A172 (cell line): ENCODE results near the gene SIGLECL1. TPM values are rescaled to one million over a fixed set of nuclear protein-coding genes. Genes with fewer than 3 reads are reported as not detected.

Source experiments
- DNase-seq: peaks from one replicate; pipeline ENCODE4 v3.0.0-alpha.2; 2015; ENCODE audit warnings: low spot score
- total RNA-seq: library from RNA; depleted of rRNA; stranded (reverse); fragments of >200 nt; shearing (Covaris generic); gene quantifications from 2 replicates; pipeline ENCODE4 v1.2.3, GENCODE V29; 2014; rRNA removed

SIGLECL1 gene
- total RNA-seq, 1 experiment from 2014 or later = not detected

GRCh38 chr19:51295382-51296126 is 44.7 kb downstream of the SIGLECL1 start:
- DNase-seq = no peak

- no peak for DNase-seq
Measured at GRCh38 chr19:51296336-51297093, 45.6 kb downstream of the SIGLECL1 start.

GRCh38 chr19:51297406-51297805 is 46.5 kb downstream of the SIGLECL1 start:
- DNase-seq = no peak

GRCh38 chr19:51301266-51301665 is 50.4 kb downstream of the SIGLECL1 start:
- DNase-seq = no peak

GRCh38 chr19:51305479-51305878 is 54.6 kb downstream of the SIGLECL1 start:
- no peak for DNase-seq

GRCh38 chr19:51311351-51312257 is 60.7 kb downstream of the SIGLECL1 start, which contains the start of gene IGLON5:
TSS of gene IGLON5 (plus strand) at chr19:51311644. CDS start at chr19:51311848, 204 bp downstream.
- no peak for DNase-seq

GRCh38 chr19:51316688-51317087 is 65.8 kb downstream of the SIGLECL1 start:
- DNase-seq = no peak

- DNase-seq = peak; percentile 10
Measured at GRCh38 chr19:51317376-51317775, 66.5 kb downstream of the SIGLECL1 start.

GRCh38 chr19:51317968-51318367 is 67.1 kb downstream of the SIGLECL1 start:
- DNase-seq = no peak

Other genes starting within 250 kb of the SIGLECL1 start
- not detected in 2 replicates for gene KLK8, start 249.5 kb upstream of the SIGLECL1 start, total RNA-seq
- not detected in 2 replicates for gene KLK10, start 231.4 kb upstream of the SIGLECL1 start, total RNA-seq
- not detected in 2 replicates for gene KLK11, start 224.5 kb upstream of the SIGLECL1 start, total RNA-seq
- not detected in 2 replicates for gene KLK12, start 216.1 kb upstream of the SIGLECL1 start, total RNA-seq
- gene KLK13, start 186.0 kb upstream of the SIGLECL1 start, total RNA-seq = not detected in 2 replicates
- not detected in 2 replicates for gene KLK14, start 168.2 kb upstream of the SIGLECL1 start, total RNA-seq
- 4.3 and 8.6 TPM in 2 replicates for gene CTU1, start 142.7 kb upstream of the SIGLECL1 start, total RNA-seq
- 0.43 TPM in 1 of 2 replicates, not detected in the other for gene SIGLEC9, start 126.2 kb upstream of the SIGLECL1 start, total RNA-seq
- gene SIGLEC7, start 108.8 kb upstream of the SIGLECL1 start, total RNA-seq = not detected in 2 replicates
- 1.2 and 3.1 TPM in 2 replicates for gene CD33, start 26.0 kb upstream of the SIGLECL1 start, total RNA-seq
- not detected in 2 replicates for gene IGLON5, start 60.6 kb downstream of the SIGLECL1 start, total RNA-seq
- 0.31 and 0.79 TPM in 2 replicates for gene VSIG10L, start 91.1 kb downstream of the SIGLECL1 start, total RNA-seq
- 48.5 and 50.3 TPM in 2 replicates for gene ETFB, start 115.3 kb downstream of the SIGLECL1 start, total RNA-seq
- gene CLDND2, start 117.9 kb downstream of the SIGLECL1 start, total RNA-seq = not detected in 2 replicates
- gene NKG7, start 121.6 kb downstream of the SIGLECL1 start, total RNA-seq = not detected in 2 replicates
- not detected in 2 replicates for gene LIM2, start 136.9 kb downstream of the SIGLECL1 start, total RNA-seq
- not detected in 2 replicates for gene C19orf84, start 139.5 kb downstream of the SIGLECL1 start, total RNA-seq
- gene SIGLEC10, start 166.6 kb downstream of the SIGLECL1 start, total RNA-seq = not detected in 2 replicates
- not detected in 2 replicates for gene SIGLEC8, start 207.4 kb downstream of the SIGLECL1 start, total RNA-seq
- not detected in 2 replicates for gene CEACAM18, start 227.5 kb downstream of the SIGLECL1 start, total RNA-seq